Liver (tissue), 9 donors: ENCODE measurements around the gene WDR31. TPM values are rescaled to one million over a fixed set of nuclear protein-coding genes. Genes with fewer than 3 reads are reported as not detected.

Experiments used
- DNase-seq: peaks from one replicate; pipeline ENCODE4 v3.0.0-alpha.2; 2017; ENCODE audit warnings: low spot score
- H3K27ac ChIP-seq, 2 donors: one replicate each; pipeline ENCODE4 v1.7.0; 2013; ENCODE audit warnings: inconsistent platforms in 2 of 2, low read length in 2 of 2, control low read depth in 1 of 2, low read depth in 1 of 2, mild to moderate bottlenecking in 1 of 2
- H3K27me3 ChIP-seq, 4 donors: one replicate each; pipeline versions ENCODE4 v1.6.1 to v1.7.0; 2013; ENCODE audit warnings: low read length in 3 of 4, inconsistent platforms in 1 of 4, mild to moderate bottlenecking in 1 of 4, moderate library complexity in 1 of 4; ENCODE audit not compliant: control insufficient read depth in 4 of 4, insufficient read depth in 4 of 4
- H3K36me3 ChIP-seq, 4 donors: one replicate each; pipeline versions ENCODE4 v1.6.1 to v1.7.0; 2013; ENCODE audit warnings: low read length in 3 of 4, mild to moderate bottlenecking in 3 of 4, low read depth in 1 of 4, moderate library complexity in 1 of 4; ENCODE audit not compliant: control insufficient read depth in 4 of 4, insufficient read depth in 3 of 4
- H3K4me1 ChIP-seq, 4 donors: one replicate each; pipeline versions ENCODE4 v1.6.1 to v1.7.0; 2013; ENCODE audit warnings: low read length in 3 of 4, mild to moderate bottlenecking in 3 of 4, moderate library complexity in 1 of 4; ENCODE audit not compliant: control insufficient read depth in 4 of 4, insufficient read depth in 4 of 4
- H3K4me3 ChIP-seq, 3 donors: one replicate each; pipeline versions ENCODE4 v1.6.1 to v1.7.0; 2013; ENCODE audit warnings: low read length in 3 of 3, control low read depth in 1 of 3, low read depth in 1 of 3, mild to moderate bottlenecking in 1 of 3
- H3K9ac ChIP-seq, 2 donors: one replicate each; pipeline ENCODE4 v1.7.0; 2013; ENCODE audit warnings: low read length in 2 of 2, mild to moderate bottlenecking in 2 of 2, moderate library complexity in 2 of 2, control low read depth in 1 of 2, low read depth in 1 of 2
- H3K9me3 ChIP-seq, 4 donors: one replicate each; pipeline versions ENCODE4 v1.6.1 to v1.7.0; 2013; ENCODE audit warnings: low read length in 3 of 4; ENCODE audit not compliant: control insufficient read depth in 4 of 4
- EGR1 ChIP-seq, 2 donors: IDR thresholded peaks; 2 replicates each; pipeline ENCODE4 v1.6.1; 2016 to 2018; ENCODE audit warnings: antibody characterized with exemption in 2 of 2, low read depth in 2 of 2
- FOXA1 ChIP-seq: IDR thresholded peaks from 2 replicates; pipeline ENCODE4 v1.6.1; 2016; ENCODE audit warnings: antibody characterized with exemption
- FOXA2 ChIP-seq: IDR thresholded peaks from 2 replicates; pipeline ENCODE4 v1.6.1; 2016; ENCODE audit warnings: antibody characterized with exemption
- GABPA ChIP-seq, 2 donors: IDR thresholded peaks in 1 of 2; conservative IDR thresholded peaks in 1 of 2; 2 replicates each; pipeline ENCODE4 v1.6.1; 2016; ENCODE audit warnings: antibody characterized with exemption in 2 of 2, mild to moderate bottlenecking in 1 of 2, moderate library complexity in 1 of 2
- HNF4A ChIP-seq, 2 donors: conservative IDR thresholded peaks; 2 replicates each; pipeline ENCODE4 v1.6.1; 2016; ENCODE audit warnings: antibody characterized with exemption in 2 of 2, mild to moderate bottlenecking in 2 of 2
- RAD21 ChIP-seq, 2 donors: IDR thresholded peaks; 2 replicates each; pipeline ENCODE4 v1.6.1; 2016; ENCODE audit warnings: antibody characterized with exemption in 2 of 2, mild to moderate bottlenecking in 2 of 2
- RXRA ChIP-seq, 2 donors: IDR thresholded peaks; 2 replicates each; pipeline ENCODE4 v1.6.1; 2017 to 2018; ENCODE audit warnings: antibody characterized with exemption in 2 of 2, mild to moderate bottlenecking in 1 of 2
- SP1 ChIP-seq: IDR thresholded peaks from 2 replicates; pipeline ENCODE4 v1.6.1; 2018; ENCODE audit warnings: antibody characterized with exemption, mild to moderate bottlenecking
- WGBS: extraction: QIAGEN DNeasy Blood & Tissue Kit; methylation state at CpG from one replicate; pipeline ENCODE4 v1.1.7; 2013; 5-methylcytosine and 5-hydroxymethylcytosine counted together
- polyA plus RNA-seq, 2 donors: library from polyadenylated mRNA; stranded (reverse) in 1 of 2; unstranded in 1 of 2; fragments of 200-250 nt in 1 of 2; fragments of >200 nt in 1 of 2; fragmentation: Nextera tagmentation in 1 of 2; extraction: Ambion mirVana in 1 of 2; gene quantifications; one replicate each; pipeline versions ENCODE4 v1.2.1 to v1.2.3, GENCODE V29; 2013 to 2015
- total RNA-seq, 2 donors: library from RNA; depleted of rRNA; stranded (reverse); fragments of >200 nt; gene quantifications; one replicate each; pipeline ENCODE4 v1.2.3, GENCODE V29; 2014
- TF ChIP-seq, protein P1 (sequence below): IDR thresholded peaks from 2 replicates; pipeline ENCODE4 v1.6.1; 2016; ENCODE audit warnings: antibody characterized with exemption, mild to moderate bottlenecking
- TF ChIP-seq, protein P2 (sequence below): fragments of 150-350 bp; IDR thresholded peaks from 2 replicates; pipeline ENCODE4 v1.5.1; 2017; ENCODE audit warnings: improper control_type of control experiment, low read depth, low read length; ENCODE audit not compliant: missing input control
- TF ChIP-seq, protein P3 (sequence below): IDR thresholded peaks from 2 replicates; pipeline ENCODE4 v1.6.1; 2016; ENCODE audit warnings: antibody characterized with exemption
- TF ChIP-seq, protein P4 (sequence below): IDR thresholded peaks from 2 replicates; pipeline ENCODE4 v1.6.1; 2016; ENCODE audit warnings: antibody characterized with exemption
- donor health status: healthy.
- donor health status: healthy.
- donor health status: healthy.
- donor health status: healthy.
- donor health status: healthy.

WDR31 gene
- total and polyA plus RNA-seq, 4 donors = 1.1 to 3.2 (median 1.2) TPM

DNA sequence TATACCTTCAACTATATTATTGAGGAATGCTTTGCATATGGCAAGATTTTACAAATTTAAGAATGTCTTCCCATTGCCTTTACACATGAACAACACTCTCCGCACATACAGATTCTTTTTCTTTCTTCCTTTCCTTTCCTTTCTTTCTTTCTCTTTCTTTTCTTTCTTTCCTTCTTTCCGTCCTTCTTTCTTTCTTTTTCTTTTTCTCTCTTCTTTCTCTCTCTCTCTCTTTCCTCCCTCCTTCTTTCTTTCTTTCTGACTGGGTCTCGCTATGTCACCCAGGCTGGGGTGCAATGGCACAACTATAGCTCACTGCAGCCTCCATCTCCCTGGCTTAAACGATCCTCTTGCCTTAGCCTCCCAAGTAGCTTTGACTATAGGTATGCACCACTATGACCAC, 13.8 kb downstream of the WDR31 start:
- DNase-seq = no peak
- Histone ChIP-seq H3K36me3 (no peaks in the 10 kb centered on the region), H3K9ac (no peak overlapping the region), H3K9me3 (no peaks in the 10 kb centered on the region), H3K4me1 (no peaks in the 10 kb centered on the region), H3K4me3 (no peak overlapping the region), H3K27me3 (no peaks in the 10 kb centered on the region), H3K27ac (no peak overlapping the region)
- no peak for TF ChIP-seq GABPA (IDR thresholded peaks at IDR 0.05 in 1 of 2, conservative IDR thresholded peaks at IDR 0.05 in 1 of 2)
- TF ChIP-seq, protein P1, sequence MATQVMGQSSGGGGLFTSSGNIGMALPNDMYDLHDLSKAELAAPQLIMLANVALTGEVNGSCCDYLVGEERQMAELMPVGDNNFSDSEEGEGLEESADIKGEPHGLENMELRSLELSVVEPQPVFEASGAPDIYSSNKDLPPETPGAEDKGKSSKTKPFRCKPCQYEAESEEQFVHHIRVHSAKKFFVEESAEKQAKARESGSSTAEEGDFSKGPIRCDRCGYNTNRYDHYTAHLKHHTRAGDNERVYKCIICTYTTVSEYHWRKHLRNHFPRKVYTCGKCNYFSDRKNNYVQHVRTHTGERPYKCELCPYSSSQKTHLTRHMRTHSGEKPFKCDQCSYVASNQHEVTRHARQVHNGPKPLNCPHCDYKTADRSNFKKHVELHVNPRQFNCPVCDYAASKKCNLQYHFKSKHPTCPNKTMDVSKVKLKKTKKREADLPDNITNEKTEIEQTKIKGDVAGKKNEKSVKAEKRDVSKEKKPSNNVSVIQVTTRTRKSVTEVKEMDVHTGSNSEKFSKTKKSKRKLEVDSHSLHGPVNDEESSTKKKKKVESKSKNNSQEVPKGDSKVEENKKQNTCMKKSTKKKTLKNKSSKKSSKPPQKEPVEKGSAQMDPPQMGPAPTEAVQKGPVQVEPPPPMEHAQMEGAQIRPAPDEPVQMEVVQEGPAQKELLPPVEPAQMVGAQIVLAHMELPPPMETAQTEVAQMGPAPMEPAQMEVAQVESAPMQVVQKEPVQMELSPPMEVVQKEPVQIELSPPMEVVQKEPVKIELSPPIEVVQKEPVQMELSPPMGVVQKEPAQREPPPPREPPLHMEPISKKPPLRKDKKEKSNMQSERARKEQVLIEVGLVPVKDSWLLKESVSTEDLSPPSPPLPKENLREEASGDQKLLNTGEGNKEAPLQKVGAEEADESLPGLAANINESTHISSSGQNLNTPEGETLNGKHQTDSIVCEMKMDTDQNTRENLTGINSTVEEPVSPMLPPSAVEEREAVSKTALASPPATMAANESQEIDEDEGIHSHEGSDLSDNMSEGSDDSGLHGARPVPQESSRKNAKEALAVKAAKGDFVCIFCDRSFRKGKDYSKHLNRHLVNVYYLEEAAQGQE = no peak
- TF ChIP-seq HNF4A (conservative IDR thresholded peaks at IDR 0.05) = no peak
- no peak for TF ChIP-seq RAD21 (IDR thresholded peaks at IDR 0.05)
- TF ChIP-seq, protein P2, sequence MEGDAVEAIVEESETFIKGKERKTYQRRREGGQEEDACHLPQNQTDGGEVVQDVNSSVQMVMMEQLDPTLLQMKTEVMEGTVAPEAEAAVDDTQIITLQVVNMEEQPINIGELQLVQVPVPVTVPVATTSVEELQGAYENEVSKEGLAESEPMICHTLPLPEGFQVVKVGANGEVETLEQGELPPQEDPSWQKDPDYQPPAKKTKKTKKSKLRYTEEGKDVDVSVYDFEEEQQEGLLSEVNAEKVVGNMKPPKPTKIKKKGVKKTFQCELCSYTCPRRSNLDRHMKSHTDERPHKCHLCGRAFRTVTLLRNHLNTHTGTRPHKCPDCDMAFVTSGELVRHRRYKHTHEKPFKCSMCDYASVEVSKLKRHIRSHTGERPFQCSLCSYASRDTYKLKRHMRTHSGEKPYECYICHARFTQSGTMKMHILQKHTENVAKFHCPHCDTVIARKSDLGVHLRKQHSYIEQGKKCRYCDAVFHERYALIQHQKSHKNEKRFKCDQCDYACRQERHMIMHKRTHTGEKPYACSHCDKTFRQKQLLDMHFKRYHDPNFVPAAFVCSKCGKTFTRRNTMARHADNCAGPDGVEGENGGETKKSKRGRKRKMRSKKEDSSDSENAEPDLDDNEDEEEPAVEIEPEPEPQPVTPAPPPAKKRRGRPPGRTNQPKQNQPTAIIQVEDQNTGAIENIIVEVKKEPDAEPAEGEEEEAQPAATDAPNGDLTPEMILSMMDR = no peak
- TF ChIP-seq FOXA2 = no peak
- TF ChIP-seq FOXA1 = no peak
- TF ChIP-seq RXRA (IDR thresholded peaks at IDR 0.05) = no peak
- TF ChIP-seq, protein P3, sequence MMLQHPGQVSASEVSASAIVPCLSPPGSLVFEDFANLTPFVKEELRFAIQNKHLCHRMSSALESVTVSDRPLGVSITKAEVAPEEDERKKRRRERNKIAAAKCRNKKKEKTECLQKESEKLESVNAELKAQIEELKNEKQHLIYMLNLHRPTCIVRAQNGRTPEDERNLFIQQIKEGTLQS = no peak
- 98% methylated on average over 4 of the region's 4 CpGs for WGBS

DNA sequence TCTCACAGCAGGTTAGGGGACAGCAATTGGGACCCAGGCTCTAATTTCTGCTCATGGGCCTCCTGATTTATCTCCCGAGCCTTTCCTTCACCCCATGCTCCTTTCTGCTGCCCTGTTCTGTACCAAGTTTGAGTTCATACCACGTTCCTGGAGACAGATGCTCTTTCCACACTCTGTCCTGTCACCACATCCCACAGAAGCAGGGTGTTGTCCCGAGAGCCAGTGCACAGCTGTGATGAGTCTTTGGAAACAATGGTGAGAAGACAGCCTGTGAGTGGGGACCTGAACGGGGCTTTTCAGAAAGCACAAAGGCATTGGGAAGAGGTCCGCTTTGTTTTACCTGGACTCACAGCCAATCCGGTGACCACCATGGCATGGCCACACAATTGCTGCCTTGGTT, 17.4 kb downstream of the WDR31 start:
- Histone ChIP-seq H3K4me1 (no peaks in the 10 kb centered on the region), H3K27me3 (no peaks in the 10 kb centered on the region), H3K27ac (no peak overlapping the region), H3K9me3 (no peaks in the 10 kb centered on the region), H3K36me3 (peaks cover 0 to 5% (median 2%) of the 10 kb centered on the region in 4 donors), H3K4me3 (no peak overlapping the region), H3K9ac (no peak overlapping the region)
- TF ChIP-seq EGR1 (IDR thresholded peaks at IDR 0.05; ENCODE audit: low read depth in 2 of 2) (no peak), FOXA2 (no peak), SP1 (no peak)
- TF ChIP-seq, protein P2 = no peak
- TF ChIP-seq, protein P1 = no peak
- TF ChIP-seq, protein P4, sequence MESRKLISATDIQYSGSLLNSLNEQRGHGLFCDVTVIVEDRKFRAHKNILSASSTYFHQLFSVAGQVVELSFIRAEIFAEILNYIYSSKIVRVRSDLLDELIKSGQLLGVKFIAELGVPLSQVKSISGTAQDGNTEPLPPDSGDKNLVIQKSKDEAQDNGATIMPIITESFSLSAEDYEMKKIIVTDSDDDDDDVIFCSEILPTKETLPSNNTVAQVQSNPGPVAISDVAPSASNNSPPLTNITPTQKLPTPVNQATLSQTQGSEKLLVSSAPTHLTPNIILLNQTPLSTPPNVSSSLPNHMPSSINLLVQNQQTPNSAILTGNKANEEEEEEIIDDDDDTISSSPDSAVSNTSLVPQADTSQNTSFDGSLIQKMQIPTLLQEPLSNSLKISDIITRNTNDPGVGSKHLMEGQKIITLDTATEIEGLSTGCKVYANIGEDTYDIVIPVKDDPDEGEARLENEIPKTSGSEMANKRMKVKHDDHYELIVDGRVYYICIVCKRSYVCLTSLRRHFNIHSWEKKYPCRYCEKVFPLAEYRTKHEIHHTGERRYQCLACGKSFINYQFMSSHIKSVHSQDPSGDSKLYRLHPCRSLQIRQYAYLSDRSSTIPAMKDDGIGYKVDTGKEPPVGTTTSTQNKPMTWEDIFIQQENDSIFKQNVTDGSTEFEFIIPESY = no peak
- TF ChIP-seq, protein P3 = no peak
- 89% methylated on average over 6 of the region's 6 CpGs for WGBS
- no peak for DNase-seq
